PC-9 (cell line): ENCODE data around the gene BLOC1S1. TPM values are rescaled to one million over a fixed set of nuclear protein-coding genes. Genes with fewer than 3 reads are reported as not detected.

Experiments
- BruUV-seq: library from RNA; stranded (reverse); fragments of 400-500 nt; replicated peaks from 2 replicates; lab custom pipeline; 2021; lab: Mats Ljungman, UMichigan
- CTCF ChIA-PET: fragments of 300-600 bp; sonication (Branson Sonifier 250); formaldehyde crosslinking; loops from one replicate; lab custom pipeline; 2022; ENCODE audit warnings: antibody characterized with exemption; lab: Charles Lee
- POLR2A ChIA-PET: fragments of 300-600 bp; sonication (Branson Sonifier 250); formaldehyde crosslinking; loops from one replicate; lab custom pipeline; 2022; ENCODE audit warnings: antibody characterized with exemption; ENCODE audit not compliant: unreplicated experiment; lab: Charles Lee
- DNase-seq, 2 experiments: peaks; one replicate each; pipeline versions ENCODE4 v3.0.0 to v3.0.0-alpha.2; 2015 to 2022; ENCODE audit warnings: mixed read lengths in 1 of 2
- H2AFZ ChIP-seq: fragments of 200-600 bp; sonication (generic); 2 replicates; pipeline ENCODE4 v1.8.1; 2017; ENCODE audit warnings: antibody characterized with exemption
- H3F3A ChIP-seq: fragments of 200-600 bp; sonication (generic); 2 replicates; pipeline ENCODE4 v1.8.1; 2017; ENCODE audit warnings: antibody characterized with exemption, mild to moderate bottlenecking, low read depth; ENCODE audit not compliant: insufficient read depth
- H3K27ac ChIP-seq: fragments of 200-600 bp; sonication (generic); 2 replicates; pipeline ENCODE4 v1.6.1; 2016; ENCODE audit warnings: mixed run types
- H3K27me3 ChIP-seq: fragments of 200-600 bp; sonication (generic); 2 replicates; pipeline ENCODE4 v1.6.1; 2016; ENCODE audit warnings: low read depth, mixed run types; ENCODE audit not compliant: insufficient read depth
- H3K36me3 ChIP-seq: fragments of 200-600 bp; sonication (generic); 2 replicates; pipeline ENCODE4 v1.6.1; 2016; ENCODE audit warnings: low read depth, mixed run types
- H3K4me1 ChIP-seq: fragments of 200-600 bp; sonication (generic); replicated peaks from 2 replicates; pipeline ENCODE4 v1.6.1; 2016; ENCODE audit warnings: mixed run types; ENCODE audit not compliant: insufficient read depth
- H3K4me2 ChIP-seq: fragments of 200-600 bp; sonication (generic); 2 replicates; pipeline ENCODE4 v1.6.1; 2017; ENCODE audit warnings: mixed run types
- H3K4me3 ChIP-seq: fragments of 200-600 bp; sonication (generic); 2 replicates; pipeline ENCODE4 v1.6.1; 2016; ENCODE audit warnings: mixed run types
- H3K79me2 ChIP-seq: fragments of 200-600 bp; sonication (generic); 2 replicates; pipeline ENCODE4 v1.6.1; 2017; ENCODE audit warnings: low read depth, mixed run types
- H3K9me2 ChIP-seq: fragments of 200-600 bp; sonication (generic); 2 replicates; pipeline ENCODE4 v1.8.1; 2017; ENCODE audit warnings: mild to moderate bottlenecking; ENCODE audit not compliant: insufficient read depth
- H3K9me3 ChIP-seq: fragments of 200-600 bp; sonication (generic); 2 replicates; pipeline ENCODE4 v1.8.1; 2016; ENCODE audit warnings: low read depth; ENCODE audit not compliant: insufficient read depth
- H4K20me1 ChIP-seq: fragments of 200-600 bp; sonication (generic); 2 replicates; pipeline ENCODE4 v1.8.1; 2017; ENCODE audit not compliant: insufficient read depth
- EZH2 ChIP-seq: fragments of 200-600 bp; sonication (generic); IDR thresholded peaks from 2 replicates; pipeline ENCODE4 v1.8.0; 2017; ENCODE audit warnings: antibody characterized with exemption, low read depth
- intact Hi-C: fragments of 100-400 bp; cut with micrococcal nuclease; formaldehyde crosslinking; loops from one replicate; pipeline ENCODE4 v1.10.0; 2022; ENCODE audit not compliant: unreplicated experiment
- total RNA-seq: library from RNA; stranded (reverse); gene quantifications from 2 replicates; pipeline ENCODE4 v1.2.3, GENCODE V29; 2021
- TF ChIP-seq, protein P1 (sequence below): fragments of 200-600 bp; sonication (generic); conservative IDR thresholded peaks from 2 replicates; pipeline ENCODE4 v1.6.1; 2017; ENCODE audit warnings: mixed run types, antibody characterized with exemption, mild to moderate bottlenecking, moderate library complexity

BLOC1S1 gene
- total RNA-seq, 1 experiment from 2014 or later, result 81.1 TPM

GRCh38 chr12:55717011-55718007 lies 1.5 kb downstream of the BLOC1S1 start:
- ChIA-PET POLR2A (no interaction called here), CTCF (no interaction called here)
- no TSS peak for BruUV-seq
- Histone ChIP-seq H3F3A (peaks cover 37% of the 10 kb centered on the region), H3K9me3 (no peaks in the 10 kb centered on the region), H3K27me3 (peaks cover 3% of the 10 kb centered on the region; the same call in 1 of the 2 replicates), H2AFZ (no peak overlapping the region; the same call in 1 of the 2 replicates), H3K36me3 (no peaks in the 10 kb centered on the region), H3K9me2 (no peaks in the 10 kb centered on the region), H3K4me2 (peak overlapping the region; percentile 89), H3K27ac (no peak overlapping the region), H3K4me3 (peak overlapping the region; percentile 100), H3K79me2 (peaks cover 5% of the 10 kb centered on the region; the same call in 1 of the 2 replicates), H4K20me1 (0 out of 2 replicates have a peak, but pooled peaks cover 4% of the 10 kb centered on the region), H3K4me1 (peaks cover 46% of the 10 kb centered on the region)
- TF ChIP-seq EZH2, result no peak
- TF ChIP-seq, protein P1, sequence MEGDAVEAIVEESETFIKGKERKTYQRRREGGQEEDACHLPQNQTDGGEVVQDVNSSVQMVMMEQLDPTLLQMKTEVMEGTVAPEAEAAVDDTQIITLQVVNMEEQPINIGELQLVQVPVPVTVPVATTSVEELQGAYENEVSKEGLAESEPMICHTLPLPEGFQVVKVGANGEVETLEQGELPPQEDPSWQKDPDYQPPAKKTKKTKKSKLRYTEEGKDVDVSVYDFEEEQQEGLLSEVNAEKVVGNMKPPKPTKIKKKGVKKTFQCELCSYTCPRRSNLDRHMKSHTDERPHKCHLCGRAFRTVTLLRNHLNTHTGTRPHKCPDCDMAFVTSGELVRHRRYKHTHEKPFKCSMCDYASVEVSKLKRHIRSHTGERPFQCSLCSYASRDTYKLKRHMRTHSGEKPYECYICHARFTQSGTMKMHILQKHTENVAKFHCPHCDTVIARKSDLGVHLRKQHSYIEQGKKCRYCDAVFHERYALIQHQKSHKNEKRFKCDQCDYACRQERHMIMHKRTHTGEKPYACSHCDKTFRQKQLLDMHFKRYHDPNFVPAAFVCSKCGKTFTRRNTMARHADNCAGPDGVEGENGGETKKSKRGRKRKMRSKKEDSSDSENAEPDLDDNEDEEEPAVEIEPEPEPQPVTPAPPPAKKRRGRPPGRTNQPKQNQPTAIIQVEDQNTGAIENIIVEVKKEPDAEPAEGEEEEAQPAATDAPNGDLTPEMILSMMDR, result no peak
- intact Hi-C loops, result no loop called here
- DNase-seq, result no peak

GRCh38 chr12:55718015-55718414 lies 2.2 kb downstream of the BLOC1S1 start:
- peaks cover 5% of the 10 kb centered on the region; the same call in 1 of the 2 replicates for H3K79me2 ChIP-seq
- H2AFZ ChIP-seq, result no peak overlapping the region
- no peak overlapping the region for H3K27ac ChIP-seq
- H3K9me2 ChIP-seq, result no peaks in the 10 kb centered on the region
- no TSS peak for BruUV-seq
- no peak overlapping the region for H3K4me2 ChIP-seq
- intact Hi-C loops, result no loop called here
- ChIA-PET CTCF (no interaction called here), POLR2A (no interaction called here)
- no peak for TF ChIP-seq EZH2
- TF ChIP-seq, protein P1, result no peak
- H3K4me1 ChIP-seq, result peaks cover 46% of the 10 kb centered on the region
- H3K4me3 ChIP-seq, result no peak overlapping the region
- no peaks in the 10 kb centered on the region for H3K36me3 ChIP-seq
- DNase-seq, result no peak
- H4K20me1 ChIP-seq, result 0 out of 2 replicates have a peak, but pooled peaks cover 4% of the 10 kb centered on the region
- H3F3A ChIP-seq, result peaks cover 44% of the 10 kb centered on the region
- no peaks in the 10 kb centered on the region for H3K27me3 ChIP-seq
- no peaks in the 10 kb centered on the region for H3K9me3 ChIP-seq

DNA sequence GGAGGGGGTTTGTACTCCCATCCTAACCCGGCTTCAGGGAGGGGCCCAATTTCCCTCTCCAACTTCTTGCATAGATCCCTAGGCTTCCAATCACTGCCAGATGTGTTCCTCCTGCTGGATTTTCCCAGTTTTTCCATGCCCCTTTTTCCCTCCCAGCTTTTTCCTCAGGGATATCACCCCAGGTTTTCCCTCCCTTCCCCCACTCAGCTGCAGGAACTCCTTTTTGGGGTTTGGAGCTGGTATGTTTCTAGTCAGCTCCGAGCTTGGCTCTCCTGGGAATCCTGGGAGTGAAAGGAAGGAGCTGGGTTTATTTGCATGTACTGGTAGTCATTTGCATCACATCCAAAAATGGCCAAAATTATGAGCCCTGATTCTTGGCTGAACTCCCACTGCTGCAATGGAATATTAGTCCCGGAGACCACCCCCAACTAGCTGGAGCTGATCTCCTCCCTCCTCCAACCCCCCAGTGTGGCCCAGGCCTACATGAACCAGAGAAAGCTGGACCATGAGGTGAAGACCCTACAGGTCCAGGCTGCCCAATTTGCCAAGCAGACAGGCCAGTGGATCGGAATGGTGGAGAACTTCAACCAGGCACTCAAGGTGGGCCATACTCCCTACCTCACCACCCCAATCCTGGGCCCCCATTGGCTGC lies 2.9 kb downstream of the BLOC1S1 start:
- Histone ChIP-seq H3K4me3 (no peak overlapping the region), H2AFZ (no peak overlapping the region), H3K79me2 (peaks cover 5% of the 10 kb centered on the region; the same call in 1 of the 2 replicates), H3K27me3 (no peaks in the 10 kb centered on the region), H3K9me2 (no peaks in the 10 kb centered on the region), H3K4me2 (no peak overlapping the region), H3K27ac (no peak overlapping the region), H3K4me1 (peaks cover 50% of the 10 kb centered on the region), H4K20me1 (0 out of 2 replicates have a peak, but pooled peaks cover 4% of the 10 kb centered on the region), H3K9me3 (no peaks in the 10 kb centered on the region), H3F3A (peaks cover 47% of the 10 kb centered on the region), H3K36me3 (no peaks in the 10 kb centered on the region)
- DNase-seq, result no peak
- BruUV-seq, result no TSS peak
- ChIA-PET POLR2A (no interaction called here), CTCF (no interaction called here)
- intact Hi-C loops, result no loop called here
- TF ChIP-seq EZH2, result no peak
